ENCODE measurements around the gene ELL2.

The ELL2 gene

DNA sequence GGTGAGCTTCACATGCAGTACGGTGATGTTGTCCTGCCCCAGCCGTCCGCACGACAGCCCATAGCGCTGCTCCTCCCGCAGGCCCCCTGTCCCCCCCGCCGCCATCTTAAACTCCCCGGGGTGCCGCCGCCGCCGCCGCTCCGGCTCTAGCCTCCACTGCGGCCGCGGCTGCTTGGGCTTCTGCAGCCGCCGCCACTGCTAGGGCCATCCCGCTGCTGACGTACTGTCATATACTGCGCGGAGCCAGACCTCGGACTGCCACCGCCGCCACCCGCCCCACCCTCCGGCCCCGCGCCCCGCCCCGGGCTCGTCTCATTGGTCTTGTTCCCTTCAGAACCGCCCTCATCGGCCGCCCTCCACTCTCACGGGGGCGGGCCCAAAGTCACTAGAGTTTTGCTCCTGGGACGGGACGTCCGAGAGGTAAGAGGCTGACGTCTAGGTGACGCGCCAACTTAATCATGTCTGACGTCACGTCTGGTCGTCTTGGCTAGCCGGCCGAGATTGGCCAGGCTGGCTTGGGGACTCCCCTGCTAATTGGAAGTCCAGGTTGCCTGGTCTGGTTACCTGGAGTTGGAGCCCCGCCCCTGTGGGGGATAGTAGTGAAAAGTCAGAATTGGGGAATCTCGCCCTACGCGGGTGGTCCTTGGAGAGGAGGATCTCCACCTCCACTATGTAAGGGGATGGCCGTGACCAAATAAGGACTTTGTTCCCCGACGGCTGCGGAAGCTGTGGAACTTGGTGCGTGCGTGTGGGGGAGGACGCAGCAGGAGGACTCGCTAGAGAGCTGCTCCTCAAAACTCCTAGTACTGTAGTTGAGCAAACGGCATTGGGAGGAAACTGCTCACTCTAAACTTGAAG, at the start of gene ELL2:
Gene ELL2 (minus strand): TSS at position 235 of the 858 bp plus-strand sequence. CDS start 130 bp downstream, at position 105.
- peak; percentile 95 for DNase-seq (ENCODE audit: low read depth)

DNA sequence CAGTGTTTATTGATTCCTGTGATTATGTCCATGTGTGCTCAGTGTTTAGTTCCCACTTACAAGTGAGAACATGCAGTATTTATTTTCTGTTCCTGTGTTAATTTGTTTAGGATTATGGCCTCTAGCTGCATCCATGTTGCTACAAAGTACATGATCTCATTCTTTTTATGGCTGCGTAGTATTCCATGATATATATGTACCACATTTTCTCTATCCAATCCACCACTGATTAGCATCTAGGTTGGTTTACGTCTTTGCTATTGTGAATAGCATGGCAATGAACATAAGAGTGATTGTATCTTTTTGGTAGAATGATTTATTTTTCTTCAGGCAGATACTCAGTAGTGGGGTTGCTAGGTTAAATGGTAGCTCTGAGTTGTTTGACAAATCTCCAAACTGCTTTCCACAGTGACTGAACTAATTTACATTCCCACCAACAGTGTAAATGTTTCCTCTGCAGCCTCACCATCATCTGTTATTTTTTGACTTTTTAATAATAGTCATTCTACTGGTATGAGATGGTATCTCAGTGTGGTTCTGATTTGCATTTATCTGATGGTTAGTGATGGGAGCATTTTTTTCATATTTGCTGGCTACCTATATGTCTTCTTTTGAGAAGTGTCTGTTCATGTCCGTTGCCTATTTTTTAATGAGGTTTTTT, 47.5 kb upstream of the ELL2 start:
- no peak for DNase-seq (ENCODE audit: low read depth)

DNA sequence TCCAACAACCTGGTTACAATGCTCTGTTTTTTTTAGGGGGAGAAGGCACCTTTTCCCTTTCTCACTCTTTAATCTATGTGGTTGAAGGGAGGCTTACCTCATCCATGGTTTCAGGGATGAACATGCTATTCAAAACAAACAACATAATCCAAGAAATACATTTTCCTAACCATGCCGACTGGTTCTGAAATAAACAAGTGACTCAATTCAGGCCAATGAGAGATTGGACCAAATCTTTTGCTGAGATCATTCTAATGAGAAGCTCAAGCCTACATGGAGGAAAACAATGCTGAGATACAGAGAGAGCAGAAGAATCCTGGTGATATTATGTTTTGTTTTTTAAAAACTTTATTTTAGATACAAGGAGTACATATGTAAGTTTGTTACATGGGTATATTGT, 46.8 kb upstream of the ELL2 start:
- DNase-seq (ENCODE audit: low read depth): no peak

DNA sequence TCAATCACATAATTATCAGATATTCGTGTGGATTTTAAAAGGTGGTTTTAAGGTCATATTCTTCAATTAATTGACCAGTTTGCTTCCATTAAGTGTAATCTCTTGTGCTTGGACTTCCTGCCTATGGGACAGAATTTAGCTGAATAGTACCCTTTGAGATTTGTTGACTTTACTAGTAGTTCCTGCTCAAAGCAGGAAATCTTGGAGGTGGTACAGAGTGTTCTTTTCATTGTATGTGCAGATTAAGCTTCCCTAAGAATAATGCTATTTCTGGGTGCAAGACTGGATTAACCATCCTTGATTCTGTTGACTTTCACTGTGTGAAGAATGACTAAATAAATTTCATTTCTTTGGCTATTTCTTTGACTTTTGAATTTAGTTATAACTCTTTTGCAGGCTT, 45.4 kb upstream of the ELL2 start:
- DNase-seq (ENCODE audit: low read depth): no peak

DNA sequence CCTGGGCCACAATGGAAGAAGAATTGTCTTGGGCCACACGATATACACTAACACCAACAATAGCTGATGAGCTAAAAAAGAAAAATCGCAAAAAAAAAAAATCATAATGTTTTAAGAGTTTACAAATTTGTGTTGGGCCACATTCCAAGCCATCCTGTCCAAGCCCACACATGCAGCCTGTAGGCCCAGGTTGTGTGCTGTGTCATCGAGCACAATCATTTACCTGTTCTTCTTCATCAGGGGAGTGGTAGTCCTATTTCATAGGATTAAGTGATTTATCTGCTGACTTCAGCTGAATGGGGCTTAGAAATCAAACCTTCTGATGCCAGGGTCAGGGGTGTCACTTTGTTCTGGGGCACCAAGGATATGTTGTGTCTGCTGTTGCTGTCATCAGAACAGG, 44.6 kb upstream of the ELL2 start:
- DNase-seq (ENCODE audit: low read depth): no peak

DNA sequence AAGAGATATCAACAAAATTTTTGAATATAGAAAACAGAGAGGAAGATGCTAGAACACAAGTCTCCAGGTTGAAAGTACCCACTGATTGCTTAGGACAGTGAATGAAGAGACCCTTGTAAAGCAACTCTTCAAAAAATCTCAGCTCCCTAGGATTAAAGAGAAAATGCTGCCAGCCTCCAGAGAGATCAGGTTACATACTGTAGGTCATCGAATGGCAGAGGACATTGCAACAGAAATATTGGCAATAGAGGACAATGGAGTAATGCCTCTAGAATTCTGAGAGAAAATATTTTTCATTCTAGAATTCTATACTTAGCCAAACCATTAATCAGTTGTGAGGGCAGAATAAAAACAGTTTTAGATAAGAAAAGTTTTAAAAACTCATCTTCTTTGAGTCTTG, 43.1 kb upstream of the ELL2 start:
- no peak for DNase-seq (ENCODE audit: low read depth)

DNA sequence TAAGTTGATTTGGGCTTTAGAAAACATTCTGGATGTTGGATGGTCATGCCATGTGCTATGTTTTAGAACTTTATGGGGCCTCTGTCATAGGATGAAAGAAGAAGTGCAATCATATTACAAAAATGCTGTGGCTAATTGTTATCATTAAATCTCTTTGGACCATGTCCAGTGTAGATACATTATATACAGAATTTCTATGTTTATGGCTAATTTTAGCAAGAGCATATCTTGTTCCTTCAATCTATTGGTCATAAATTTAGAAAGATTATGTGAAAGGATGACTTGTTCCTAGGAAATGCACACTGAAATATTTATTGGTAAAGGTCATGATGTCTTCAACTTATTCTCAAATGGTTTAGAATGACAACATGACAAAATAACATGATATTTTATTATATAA, 42.4 kb upstream of the ELL2 start:
- DNase-seq (ENCODE audit: low read depth): no peak

DNA sequence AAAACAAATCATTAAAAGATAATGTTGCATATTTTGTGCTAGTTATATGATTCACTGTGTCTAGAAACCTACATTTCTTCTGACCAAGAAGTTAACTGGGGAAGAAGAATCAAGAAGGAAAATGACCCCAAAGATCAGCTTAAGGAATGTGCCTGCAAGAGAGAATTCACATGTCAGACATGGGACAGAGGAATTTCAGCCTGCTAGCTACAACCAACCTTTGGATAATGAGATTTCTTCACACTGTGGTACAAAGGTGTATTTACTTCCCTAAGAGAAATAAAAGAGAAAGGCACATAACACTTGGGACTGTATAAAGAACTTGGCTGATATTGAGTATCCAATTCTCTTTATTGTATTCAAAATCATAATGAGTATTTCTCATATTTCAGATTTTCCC, 39.6 kb upstream of the ELL2 start:
- DNase-seq (ENCODE audit: low read depth): no peak

DNA sequence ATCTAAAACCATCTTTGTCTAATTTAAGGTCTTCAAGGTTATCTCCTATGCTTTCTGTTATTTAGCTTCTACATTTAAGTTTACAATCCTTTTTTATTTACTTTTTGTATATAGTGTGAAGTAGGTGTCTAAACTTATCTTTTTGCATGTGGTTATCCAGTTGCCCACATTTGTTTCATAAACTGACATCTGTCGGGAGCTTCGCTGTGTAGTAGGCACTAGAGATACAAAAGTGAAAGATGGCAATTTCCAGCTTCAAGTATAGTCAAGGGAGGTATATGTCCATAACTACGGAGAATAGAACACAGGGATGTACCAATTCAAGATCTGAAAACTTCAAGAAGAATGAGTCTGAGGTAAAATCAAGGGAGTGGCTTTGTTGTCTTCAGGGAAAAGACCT, 38.7 kb upstream of the ELL2 start:
- DNase-seq (ENCODE audit: low read depth): no peak

DNA sequence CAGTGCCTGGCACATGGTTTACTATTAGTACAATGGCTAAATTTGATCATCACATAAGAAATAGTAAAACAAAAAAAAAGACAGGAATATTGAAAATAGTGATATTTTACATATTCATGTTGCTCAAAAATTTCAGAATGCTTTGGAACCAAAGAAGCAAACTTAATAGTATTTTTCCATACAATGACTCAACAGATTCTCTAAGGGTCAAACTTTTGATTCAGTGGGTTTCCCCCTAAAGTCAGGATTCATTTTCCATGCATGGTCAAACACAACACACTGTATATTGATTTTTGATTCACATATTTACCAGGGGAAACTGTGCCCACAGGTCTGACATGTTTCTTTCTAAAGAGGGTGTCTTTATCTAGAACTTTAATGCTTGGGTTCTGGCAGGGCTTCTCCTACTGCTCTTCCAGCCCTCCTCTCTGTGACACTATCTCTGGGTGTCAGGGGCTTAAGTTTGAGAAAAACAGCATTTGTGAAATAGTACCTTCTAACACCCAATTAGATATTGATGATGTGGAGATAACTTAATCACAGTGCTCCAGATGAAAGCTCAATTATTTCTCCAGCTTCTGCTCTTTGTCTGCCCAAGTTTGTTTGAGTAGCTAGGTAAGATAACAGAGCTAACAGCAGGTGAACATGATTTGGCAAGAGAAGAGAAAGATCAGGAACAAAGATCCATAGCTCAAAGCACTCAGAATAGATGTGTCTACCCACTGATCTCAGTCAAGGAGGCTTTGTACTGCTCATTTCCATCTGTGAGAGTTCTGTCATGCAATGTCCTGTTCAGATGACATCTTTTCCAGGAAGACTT, 35.5 kb upstream of the ELL2 start:
- DNase-seq (ENCODE audit: low read depth): no peak

DNA sequence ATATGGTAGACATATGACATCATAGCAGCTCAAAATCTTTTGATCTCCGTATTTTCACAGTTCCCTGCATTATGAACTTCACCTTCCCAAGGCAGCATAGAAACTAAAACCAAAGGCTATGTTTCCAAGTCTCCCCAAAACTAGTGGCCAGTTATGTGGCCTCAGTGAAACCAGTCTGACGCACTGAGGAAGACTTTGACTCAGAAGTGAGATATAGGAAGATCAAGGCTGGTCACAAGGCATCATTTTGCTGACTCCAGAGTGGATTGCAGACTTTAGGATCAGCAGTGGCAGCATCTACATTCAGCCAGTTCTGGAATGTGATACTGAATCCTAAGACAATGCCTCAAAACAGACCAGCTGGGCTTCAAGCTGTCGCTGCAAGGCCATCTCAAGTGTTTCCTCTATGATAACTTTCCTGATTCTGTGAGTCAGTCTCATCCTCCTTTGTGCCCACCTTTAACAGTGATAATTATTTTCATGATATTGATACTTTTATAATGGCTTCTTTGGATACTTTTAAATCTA, 34.4 kb upstream of the ELL2 start:
- DNase-seq (ENCODE audit: low read depth): no peak

DNA sequence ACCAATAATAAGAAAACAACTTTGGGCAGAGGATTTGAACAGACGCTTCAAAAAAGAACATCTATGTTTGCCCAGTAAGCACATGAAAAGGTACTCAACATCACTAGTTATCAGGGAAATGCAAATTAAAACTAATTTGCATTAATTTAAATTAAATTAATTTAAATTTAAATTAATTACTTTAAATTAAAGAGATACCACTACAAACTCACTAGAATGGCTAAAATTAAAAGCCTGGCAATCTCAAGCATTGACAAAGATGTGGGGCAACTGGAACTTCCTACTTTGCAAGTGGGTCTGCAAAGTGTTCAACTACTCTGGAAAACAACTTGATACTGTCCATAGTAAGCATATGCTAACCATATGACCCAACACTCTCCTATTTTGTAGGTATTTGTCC, 32.1 kb upstream of the ELL2 start:
- DNase-seq (ENCODE audit: low read depth): no peak

DNA sequence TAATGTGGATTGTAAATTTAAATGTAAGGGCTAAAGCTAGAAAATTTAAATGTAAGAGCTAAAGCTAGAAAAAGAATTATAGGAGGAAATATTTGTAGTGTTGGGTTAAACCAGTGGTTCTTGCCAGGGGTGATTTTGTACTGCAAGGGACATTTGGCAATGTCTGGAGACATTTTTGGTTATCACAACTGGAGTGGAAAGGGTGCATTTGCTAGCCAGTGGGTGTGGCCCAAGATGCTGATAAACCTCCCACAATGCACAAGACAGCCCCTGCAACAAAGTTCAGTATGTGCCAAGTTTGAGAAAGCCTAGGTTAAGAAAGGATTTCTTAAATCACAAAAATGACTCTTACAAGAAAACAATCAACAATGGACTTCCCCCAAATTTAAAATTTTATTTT, 31.6 kb upstream of the ELL2 start:
- DNase-seq (ENCODE audit: low read depth): no peak

DNA sequence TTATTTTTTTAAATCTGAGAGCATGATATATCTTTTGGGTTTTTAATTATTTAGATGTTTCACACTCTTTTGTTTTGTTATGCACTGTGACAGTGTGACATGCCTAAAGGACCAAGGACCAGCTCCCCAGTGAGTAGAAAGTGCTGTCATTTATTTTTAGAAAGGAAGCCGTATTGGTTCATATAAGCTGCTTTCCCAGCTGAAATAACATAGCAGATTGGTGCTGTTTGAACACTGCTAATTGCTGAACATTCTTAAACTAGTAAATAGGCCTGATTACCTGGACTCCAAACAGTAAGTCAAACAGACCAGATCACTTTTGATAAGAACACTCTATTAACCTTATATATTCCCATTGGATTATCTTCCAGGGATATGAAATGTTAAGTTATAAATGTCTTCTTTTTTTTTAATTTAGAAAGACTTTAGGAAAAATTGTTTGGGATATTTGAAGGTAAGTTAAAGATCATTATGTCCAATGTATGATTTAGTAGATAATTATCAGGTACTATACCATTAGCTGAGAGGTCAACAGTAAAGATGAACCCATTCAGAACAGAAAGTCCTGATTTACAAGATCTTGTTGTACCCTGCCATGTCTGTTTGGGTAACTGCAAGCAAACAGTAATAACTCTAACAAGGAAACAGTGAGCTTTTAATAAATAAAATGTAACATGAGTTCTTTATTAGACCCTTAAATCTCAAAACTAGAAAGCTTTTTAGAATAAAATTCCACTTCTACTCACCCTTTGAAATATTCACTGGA, 27.8 kb upstream of the ELL2 start:
- DNase-seq (ENCODE audit: low read depth): no peak

DNA sequence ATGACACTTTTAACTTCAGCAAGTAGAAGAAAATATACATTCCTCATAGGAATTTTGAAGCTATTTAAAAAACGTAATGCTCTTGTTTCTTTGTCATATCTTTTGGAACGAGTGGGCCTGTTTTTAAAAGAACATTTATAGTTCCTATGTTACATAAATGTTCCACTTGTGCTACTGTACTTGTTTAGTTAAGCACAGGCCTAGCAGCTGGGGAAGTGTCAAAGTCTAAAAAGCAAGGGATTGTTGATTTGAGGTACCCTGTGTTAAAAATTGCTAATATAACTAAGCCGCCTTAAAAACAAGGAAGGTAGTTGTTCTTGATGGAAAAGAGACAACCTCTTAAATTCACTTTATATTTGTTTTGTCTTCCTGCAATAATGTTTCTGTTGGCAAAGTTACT, 27.2 kb upstream of the ELL2 start:
- DNase-seq (ENCODE audit: low read depth): no peak

DNA sequence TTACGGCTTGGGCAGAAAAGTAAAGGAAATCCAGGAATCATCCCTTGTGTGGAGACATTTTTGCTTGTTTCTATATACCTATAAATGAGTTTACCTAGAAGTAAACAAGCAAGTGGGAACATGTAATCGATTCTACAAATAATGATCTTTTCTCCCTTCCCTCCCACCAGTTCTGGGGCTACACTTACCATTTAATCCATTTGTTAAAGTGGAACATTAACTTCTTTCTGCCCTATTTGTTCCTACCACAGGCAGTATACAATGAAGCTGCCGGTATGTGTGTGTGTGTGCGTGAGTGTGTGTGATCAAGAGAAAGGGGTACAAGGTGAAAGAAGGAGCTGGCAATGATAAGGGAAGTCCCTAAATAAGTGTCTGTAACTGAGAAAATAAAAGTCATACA, 26.4 kb upstream of the ELL2 start:
- DNase-seq (ENCODE audit: low read depth): no peak

DNA sequence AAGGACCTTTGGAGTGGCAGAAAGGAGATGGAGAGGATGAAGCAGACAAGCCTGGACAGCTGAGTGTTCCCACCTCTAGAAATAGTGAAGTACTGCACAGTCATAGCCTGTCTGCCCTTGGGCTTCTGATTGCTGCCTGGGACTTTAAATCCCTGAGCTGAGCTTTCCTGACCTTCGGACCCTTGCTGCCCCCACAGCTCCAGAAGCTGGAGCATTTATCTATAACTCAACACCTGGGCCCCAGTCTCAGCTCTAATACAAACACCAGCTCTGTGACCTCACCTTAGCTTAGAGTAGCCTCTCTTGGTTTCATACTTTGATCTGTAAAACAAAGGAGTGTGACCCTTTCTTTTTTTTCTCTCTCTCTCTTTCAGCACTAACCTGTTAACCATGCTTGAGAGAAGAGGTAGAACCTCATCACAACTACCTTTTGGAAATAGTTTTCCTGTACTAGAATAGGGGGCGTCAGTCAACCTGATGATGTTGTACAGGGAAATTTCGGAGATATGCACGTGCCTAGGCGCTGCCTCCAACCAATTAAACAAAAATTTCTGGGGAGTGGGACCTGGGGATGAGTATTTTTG, 25.4 kb upstream of the ELL2 start:
- DNase-seq (ENCODE audit: low read depth): no peak

DNA sequence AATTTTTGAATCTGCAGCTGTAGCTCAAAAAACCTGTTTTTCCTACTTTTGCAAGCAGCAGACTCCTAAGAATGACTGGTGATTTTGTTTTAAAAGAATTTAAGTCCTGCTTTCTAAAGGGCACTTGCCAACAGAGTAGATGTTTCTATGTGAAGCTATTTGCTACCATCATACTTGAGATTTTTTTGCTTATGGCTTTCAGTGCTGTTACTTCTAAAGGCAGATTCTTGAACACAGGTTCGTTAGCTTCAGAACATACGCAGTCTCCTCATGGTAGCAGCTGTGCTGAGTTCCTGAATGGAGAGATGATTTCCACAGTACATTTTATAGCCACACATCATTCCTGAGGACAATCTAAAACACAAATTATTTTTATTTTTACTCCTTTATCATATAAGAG, 24.4 kb upstream of the ELL2 start:
- no peak for DNase-seq (ENCODE audit: low read depth)

DNA sequence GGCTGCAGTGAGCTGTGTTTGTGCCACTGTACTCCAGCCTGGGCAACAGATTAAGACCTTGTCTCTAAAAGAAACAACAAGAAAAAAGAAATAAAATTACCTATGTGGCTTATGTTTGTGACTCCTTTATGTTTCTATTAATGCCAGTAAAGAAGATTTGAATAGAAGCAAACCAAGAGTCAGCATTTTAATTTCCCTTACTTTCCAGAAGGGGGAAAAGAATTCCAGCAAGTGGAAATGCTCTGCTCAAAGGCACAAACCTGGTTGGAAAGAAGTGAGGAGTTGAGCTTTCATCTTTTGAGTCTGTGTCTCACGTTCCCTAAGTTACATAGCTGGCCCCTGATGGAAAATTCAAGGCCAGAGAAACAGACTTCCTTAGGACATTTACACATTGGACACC, 23.6 kb upstream of the ELL2 start:
- no peak for DNase-seq (ENCODE audit: low read depth)

DNA sequence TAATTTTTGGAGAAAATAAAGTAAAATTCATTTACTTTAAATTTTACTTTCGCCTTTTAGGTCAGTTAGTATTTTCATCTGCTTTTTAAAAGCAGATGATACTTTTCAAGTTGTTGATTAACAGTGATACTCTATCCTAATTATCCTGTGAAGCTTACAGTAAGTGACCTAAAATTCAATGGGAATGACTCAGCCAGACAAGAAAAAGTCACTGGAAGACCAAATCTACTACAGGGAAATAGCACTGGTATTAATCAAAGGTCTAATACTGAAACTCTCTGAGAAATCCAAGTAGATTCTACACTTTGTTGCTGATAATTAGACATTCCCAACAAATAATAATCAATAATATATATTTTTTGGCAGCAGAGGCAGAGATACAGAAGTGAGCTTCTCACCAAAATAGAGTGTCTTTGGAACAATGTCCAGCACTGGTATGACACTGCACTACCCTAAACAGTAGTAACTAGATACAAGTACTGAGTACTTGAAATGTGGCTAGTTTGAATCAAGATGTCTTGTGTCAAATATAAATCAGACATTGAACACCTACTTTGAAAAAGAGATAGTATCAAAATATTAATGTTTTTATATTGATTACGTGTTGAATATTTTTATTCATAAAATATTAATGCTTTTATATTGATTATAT, 22.8 kb upstream of the ELL2 start:
- no peak for DNase-seq (ENCODE audit: low read depth)

DNA sequence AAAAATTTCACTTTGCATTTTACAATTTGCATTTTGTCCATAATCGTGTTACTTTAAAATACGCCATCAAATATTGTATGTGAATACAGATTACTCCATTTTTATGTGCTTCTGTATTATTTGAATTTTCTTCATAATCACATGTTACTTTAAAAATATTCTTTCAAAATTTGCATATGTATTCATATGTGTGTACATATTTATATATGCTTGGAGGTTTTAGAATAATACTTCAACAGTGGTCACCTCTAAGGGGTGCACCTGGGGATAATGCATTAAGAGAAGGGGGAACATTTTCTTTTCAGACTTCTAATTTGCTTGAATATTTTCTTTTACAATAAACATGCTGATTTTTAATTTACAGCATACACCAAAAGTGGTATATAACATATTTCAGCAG, 21.9 kb upstream of the ELL2 start:
- no peak for DNase-seq (ENCODE audit: low read depth)
